Smooth muscle cell of bladder (primary cell): ENCODE results near the gene OR5B2. TPM values are rescaled to one million over a fixed set of nuclear protein-coding genes. Genes with fewer than 3 reads are reported as not detected.

ENCODE experiments used
- total RNA-seq: library from RNA; depleted of rRNA; stranded (reverse); fragments of >200 nt; gene quantifications from 2 replicates; pipeline ENCODE4 v1.2.3, GENCODE V29; 2014

OR5B2 gene
- total RNA-seq, result not detected in 2 replicates

GRCh38 chr11:58428021-58428420, at the start of gene OR5B2:
OR5B2 (minus strand) TSS chr11:58428121; CDS start chr11:58423261, 4,860 bp downstream.

GRCh38 chr11:58442136-58442535, 14.2 kb upstream of the OR5B2 start, which contains the start of gene OR5B12:
OR5B12 (minus strand) TSS chr11:58442236; CDS start chr11:58440151, 2,085 bp downstream.

GRCh38 chr11:58406774-58407173, 21.1 kb downstream of the OR5B2 start, which contains the start of gene OR5B3:
OR5B3 (minus strand) TSS chr11:58406874; CDS start chr11:58403409, 3,465 bp downstream.

Other genes starting within 250 kb of the OR5B2 start
- gene OR9Q2, start 239.1 kb downstream of the OR5B2 start, total RNA-seq, result not detected in 2 replicates
- not detected in 2 replicates for gene OR1S2, start 224.0 kb downstream of the OR5B2 start, total RNA-seq
- gene OR1S1, start 215.4 kb downstream of the OR5B2 start, total RNA-seq, result not detected in 2 replicates
- gene OR10Q1, start 199.2 kb downstream of the OR5B2 start, total RNA-seq, result not detected in 2 replicates
- gene OR10W1, start 159.9 kb downstream of the OR5B2 start, total RNA-seq, result not detected in 2 replicates
- gene OR5B17, start 69.1 kb downstream of the OR5B2 start, total RNA-seq, result not detected in 2 replicates
- gene OR5B3, start 21.2 kb downstream of the OR5B2 start, total RNA-seq, result not detected in 2 replicates
- not detected in 2 replicates for gene OR5B12, start 14.1 kb upstream of the OR5B2 start, total RNA-seq
- 0.14 TPM in 1 of 2 replicates, not detected in the other for gene OR5B21, start 80.0 kb upstream of the OR5B2 start, total RNA-seq
- 4.3 and 8.1 TPM in 2 replicates for gene LPXN, start 147.7 kb upstream of the OR5B2 start, total RNA-seq
- gene ZFP91, start 150.9 kb upstream of the OR5B2 start, total RNA-seq, result 34.4 and 36.1 TPM in 2 replicates
- 1.2 and 1.4 TPM in 2 replicates for gene CNTF, start 194.5 kb upstream of the OR5B2 start, total RNA-seq